ENCODE measurements around the gene SUV39H1.
A peak's percentile ranks its signal among the peaks of the same experiment; 100 is the strongest.
"Not testable (repeated sequence)": the region's sequence is repeated elsewhere in the genome, so short reads cannot be mapped to it uniquely, and the experiment has no call there.

SUV39H1 gene

DNA sequence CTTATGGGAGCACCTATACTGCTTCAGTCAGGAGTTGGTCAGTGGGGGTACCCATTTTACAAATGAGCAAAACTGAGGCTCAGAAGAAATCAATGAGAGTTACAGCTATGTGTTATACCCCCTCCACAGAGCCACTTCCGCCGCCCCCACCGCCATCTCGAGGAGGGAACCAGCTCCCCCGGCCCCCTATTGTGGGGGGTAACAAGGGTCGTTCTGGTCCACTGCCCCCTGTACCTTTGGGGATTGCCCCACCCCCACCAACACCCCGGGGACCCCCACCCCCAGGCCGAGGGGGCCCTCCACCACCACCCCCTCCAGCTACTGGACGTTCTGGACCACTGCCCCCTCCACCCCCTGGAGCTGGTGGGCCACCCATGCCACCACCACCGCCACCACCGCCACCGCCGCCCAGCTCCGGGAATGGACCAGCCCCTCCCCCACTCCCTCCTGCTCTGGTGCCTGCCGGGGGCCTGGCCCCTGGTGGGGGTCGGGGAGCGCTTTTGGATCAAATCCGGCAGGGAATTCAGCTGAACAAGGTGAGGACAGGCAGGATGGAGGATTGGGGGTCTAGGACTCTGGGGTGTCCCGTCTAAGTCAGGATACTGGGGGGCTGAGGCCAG is 7.9 kb upstream of the SUV39H1 start:
- no peak for DNase-seq

DNA sequence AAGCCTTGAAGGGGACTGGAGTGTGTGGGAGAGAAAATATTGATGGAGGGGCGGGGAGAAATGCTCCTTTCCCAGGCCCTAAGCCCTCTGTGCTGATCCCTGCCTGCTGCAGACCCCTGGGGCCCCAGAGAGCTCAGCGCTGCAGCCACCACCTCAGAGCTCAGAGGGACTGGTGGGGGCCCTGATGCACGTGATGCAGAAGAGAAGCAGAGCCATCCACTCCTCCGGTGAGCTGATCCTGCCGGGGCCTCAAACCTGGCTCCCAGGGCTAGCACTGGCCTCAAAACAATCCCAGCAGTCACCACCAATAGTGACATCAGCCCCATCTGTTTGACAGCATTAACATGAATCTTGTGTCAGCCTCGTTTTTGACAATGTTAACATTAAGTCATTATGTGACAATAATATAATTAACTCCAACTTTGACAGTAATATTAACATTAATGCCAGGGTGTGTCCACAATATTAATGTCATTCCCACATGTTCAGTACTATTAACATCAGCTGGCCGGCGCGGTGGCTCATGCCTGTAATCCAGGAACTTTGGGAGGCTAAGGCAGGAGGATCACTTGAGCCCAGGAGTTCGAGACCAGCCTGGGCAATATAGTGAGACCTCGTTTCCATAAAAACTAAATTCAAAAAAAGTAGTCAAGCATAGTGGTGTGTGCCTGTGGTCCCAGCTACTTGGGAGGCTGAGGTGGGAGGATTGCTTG is 7.2 kb upstream of the SUV39H1 start:
- DNase-seq: no peak

DNA sequence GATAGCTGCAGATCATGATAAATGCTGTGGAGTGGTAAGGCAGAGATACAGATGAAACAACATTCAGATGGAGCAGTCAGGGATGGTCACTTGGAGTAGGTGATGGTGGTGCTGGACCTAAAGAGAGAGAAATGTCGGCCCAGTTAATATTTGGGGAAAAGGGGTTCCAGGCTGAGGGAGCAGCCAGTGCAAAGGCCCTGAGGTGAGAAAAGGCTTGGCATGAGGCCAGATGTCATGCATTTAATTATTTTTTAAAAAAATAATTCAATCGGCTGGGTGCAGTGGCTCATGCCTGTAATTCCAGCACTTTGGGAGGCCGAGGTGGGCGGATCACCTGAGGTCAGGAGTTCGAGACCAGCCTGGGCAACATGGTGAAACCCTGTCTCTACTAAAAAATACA is 4.8 kb upstream of the SUV39H1 start:
- not testable (repeated sequence) for DNase-seq

DNA sequence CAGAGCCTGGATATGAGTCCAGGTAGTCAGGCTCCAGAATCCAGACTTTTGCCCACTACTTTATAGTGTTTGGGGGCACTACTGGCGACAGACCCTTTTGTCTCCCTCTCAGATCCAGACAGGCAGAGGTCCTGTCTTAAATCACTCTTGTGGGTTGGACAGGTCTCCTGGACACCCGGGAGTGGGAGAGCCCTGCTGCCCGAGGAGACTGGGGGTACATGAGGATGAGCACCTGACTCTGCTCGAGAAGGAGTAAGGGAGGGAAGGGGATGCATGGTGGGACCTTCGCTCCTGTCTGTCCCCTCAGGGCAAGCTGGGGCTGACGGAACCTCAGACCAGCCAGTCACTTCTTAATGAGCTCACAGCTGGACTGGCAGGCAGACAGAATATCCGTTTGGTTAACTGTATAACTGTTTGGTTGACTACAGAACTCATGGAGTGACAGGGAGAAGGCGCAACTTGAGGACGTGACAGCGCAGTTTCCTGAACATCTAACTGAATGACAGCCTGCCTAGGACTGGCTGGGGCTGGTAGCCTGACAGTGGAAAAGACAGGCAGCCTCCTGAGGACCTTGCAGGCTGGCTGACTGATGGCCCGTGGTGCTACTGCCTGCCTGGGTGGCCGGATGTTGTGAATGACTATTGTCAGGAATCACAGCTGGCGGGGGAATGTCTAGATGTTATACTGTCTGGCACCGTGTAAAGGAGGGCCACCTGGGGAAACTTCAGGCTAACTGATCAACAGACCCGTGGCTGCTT is 1.6 kb upstream of the SUV39H1 start:
- DNase-seq: no peak

DNA sequence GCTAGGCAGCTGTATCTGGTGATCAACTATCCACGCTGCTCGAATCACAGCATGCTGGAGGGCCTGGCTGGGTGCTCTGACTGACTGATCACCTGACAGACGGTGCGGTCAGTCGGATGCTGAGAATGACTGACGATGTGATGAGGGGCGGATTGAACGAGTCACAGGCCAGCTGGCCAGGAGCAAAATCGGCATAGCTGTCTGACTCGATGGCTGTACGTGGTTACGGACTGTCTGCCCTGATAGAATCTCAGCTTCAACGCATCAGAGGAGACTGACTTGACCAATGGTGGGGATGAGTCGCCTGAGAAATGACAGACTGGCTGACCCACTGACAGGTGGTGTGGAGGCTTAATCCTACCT is 1.0 kb upstream of the SUV39H1 start:
- no peak for DNase-seq

DNA sequence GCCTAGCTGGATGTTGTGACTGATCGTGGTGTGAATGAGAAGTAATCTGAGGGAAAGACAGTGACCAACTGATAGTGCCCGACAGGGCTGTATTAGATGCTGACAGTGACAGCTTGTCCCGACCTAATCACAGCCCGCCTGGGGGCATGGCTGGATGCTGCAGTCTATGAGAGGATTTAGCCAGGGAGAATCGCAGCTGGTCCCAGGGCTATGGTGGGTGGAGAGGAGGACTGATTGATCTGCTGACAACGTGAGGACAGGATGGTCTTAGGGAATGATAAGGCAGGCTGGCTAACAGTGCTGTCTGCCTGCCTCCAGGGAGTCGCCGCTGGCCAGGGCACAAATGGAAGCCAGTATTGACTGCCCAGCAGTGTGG is 621 bp upstream of the SUV39H1 start:
- DNase-seq: no peak

DNA sequence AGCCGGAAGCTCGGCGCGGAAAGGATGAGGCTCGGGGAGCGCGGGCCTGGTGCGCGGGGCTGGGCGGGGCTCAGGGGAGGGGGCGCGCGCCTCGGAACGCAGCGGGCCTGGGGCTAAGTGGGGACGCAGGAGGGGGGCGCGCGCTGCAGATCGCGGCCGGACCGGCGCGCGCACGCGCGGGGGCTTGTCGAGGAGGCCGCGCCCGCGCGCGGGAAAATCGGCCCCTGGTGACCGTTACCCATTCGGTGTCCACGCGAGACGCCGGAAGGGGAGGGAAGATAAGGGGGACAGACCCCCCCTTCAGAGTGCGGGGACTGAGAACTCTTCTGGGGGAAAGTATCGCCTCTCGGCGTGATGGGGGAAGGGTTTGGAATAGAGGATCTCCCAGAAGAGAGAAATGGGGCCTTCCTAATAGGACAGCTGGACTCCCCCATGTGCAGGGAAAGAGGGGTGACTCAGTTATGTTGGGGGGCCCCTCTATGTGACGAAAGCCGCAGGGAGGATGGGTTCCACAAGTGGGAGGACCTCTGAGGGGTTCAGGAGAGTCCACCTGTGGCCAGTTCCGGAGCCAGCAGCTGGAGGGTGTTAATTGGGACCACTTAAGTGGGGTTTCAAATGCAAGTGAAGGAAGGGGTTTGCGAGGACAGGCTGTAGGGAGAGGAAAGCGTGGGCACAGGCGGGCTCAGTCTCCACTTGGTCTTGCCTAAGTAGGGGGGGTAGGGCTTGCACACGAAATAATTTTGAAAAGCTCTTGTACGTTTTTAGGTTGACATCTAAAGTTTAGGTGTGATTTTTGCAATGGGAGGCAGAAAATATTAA is 584 bp downstream of the SUV39H1 start:
- DNase-seq: peak; percentile 51

DNA sequence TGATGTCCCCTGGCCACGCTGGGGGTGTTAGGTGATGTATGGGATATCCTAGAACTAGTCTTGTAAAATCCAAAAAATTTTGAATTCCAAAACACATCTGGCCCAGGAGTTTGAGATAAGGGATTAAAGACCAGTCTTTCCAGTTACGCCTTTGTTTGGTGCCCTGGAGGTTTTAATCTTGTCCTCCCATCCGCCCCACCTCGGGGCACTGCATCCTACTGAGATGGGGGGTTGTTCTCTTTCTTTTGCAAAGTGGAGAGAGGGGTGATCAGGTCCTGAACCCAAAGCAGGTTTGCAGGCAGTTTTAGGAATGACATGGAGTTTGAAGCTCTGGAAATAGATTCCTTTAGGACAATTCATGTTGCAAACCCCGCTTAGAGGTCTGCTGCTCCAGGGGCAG is 1.8 kb downstream of the SUV39H1 start:
- no peak for DNase-seq

DNA sequence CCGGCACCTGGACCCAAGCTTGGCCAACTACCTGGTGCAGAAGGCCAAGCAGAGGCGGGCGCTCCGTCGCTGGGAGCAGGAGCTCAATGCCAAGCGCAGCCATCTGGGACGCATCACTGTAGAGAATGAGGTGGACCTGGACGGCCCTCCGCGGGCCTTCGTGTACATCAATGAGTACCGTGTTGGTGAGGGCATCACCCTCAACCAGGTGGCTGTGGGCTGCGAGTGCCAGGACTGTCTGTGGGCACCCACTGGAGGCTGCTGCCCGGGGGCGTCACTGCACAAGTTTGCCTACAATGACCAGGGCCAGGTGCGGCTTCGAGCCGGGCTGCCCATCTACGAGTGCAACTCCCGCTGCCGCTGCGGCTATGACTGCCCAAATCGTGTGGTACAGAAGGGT is 3.7 kb downstream of the SUV39H1 start:
- no peak for DNase-seq

DNA sequence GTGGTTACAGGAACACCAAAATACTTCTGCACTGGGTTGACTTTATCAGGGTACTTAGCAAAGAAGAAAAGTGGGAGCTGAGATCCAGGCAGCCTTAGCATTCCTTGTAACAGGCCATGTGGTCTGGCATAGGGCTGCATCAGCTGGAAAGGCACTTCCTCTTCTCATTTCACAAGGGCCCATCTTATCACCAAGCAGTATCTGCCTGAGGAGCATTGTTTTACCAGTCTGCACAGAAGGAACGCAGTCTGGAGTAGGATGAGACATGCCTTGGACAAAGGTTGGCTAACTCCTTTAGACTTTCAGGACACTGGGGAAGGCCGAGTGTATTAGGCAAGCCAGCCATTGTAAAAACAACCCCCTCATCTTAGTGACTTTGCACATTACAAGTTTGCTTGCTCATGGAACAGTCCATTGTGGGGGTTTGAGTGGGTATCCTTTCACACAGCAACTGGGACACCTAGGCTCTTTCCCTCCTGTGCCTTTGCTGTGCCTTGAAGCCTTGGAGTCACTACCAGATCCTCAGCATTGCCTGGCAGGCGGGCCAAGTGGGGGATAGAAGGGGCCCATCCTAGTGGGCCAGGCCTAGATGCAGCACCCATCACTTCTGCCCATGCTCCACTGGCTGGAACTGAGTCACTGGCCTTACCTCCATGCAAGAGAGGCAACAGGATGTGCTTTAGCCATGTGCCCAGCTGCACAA is 4.6 kb downstream of the SUV39H1 start:
- DNase-seq: no peak

DNA sequence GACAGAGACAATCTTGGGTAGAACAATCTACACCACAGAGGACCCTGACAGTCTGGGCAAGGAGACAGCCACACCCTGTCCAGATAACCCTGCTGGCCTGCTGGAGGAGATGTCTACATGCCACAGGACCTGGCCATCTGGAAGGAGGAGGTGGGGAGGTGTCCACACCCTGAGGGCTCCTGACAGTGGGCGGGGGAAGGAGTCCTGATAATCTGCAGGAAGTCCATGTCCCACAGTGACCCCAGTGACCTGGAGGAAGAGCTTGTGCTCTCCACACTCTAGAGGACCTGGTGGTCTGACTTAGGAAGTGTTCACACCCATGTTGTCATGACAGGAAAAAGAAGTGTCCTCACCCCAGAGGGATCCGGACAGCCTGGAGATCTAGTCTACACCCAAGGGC is 5.5 kb downstream of the SUV39H1 start:
- no peak for DNase-seq

DNA sequence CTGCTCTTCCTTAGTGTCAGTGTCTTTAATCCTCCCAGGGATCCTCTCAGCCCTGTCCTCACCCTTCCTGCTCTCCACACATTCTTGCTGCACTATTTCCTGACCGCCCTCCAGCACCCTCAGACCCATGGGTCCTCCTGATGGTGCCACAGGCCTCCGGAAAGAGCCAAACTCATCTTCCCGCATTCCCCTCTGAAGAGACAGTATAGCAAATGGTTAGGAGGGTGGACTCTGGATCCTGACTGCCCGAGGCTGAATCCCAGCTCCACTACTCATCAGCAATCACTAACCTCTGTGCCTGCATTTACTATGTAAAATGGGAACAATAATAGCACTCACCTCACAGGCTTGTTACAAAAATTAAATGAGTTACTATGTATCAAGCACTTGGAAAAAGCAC is 6.2 kb downstream of the SUV39H1 start:
- no peak for DNase-seq

DNA sequence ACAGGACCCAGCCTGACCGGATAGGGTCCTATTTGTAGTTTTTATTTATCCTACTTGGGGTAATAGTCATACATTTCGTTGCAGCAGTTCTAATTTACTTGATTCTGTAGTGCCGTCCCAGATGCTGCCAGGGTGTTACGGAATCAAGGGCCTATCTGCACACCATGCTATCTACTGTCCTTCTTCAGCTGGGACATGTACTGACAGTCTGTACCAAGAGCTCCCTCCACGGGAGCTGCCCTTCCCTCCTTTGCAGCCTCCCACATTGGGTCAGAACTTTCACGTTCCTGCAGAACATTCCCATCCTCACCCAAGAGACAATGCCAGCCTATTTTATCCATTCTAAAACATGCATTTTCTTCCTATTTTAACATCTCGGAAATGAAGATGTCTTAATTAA is 6.7 kb downstream of the SUV39H1 start:
- no peak for DNase-seq

DNA sequence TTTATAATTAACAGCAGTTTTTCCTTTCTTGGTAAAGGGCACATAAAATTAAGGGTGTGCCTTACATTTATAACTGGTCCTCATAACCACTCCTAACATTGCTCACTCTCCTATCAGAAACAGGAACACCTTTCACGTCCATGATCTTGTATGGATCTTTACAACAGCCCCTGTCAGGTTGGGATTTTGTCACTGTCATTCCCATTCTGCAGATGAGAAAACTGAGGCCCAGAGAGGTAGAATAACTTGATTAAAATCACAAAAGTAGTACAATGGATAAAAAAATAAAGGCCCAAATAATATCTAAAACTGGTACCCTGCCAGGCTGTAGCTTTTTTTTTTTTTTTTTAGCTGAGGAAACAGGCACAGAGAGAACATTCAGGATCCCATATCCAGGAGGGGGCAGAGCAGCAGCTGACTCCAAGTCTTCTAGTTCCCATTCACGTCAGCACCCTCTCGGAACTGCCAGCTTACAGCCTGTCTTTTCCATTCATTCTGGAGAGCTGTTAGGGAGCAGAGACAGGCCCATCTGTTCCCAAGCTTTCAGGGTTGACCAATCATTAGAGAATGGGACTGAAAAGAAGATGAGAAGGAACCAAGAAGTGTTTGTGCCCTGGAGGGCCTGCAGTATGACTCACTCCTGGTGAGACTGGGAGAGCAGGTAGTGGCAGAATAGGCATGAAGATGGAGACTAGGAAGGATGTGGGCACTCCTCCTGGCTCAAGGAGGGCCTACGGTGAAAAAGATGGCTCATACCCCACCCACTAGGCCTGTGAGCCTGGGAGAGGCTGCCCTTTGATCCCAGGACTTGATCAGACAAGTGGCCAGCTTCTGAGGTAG is 7.3 kb downstream of the SUV39H1 start:
- DNase-seq: no peak

DNA sequence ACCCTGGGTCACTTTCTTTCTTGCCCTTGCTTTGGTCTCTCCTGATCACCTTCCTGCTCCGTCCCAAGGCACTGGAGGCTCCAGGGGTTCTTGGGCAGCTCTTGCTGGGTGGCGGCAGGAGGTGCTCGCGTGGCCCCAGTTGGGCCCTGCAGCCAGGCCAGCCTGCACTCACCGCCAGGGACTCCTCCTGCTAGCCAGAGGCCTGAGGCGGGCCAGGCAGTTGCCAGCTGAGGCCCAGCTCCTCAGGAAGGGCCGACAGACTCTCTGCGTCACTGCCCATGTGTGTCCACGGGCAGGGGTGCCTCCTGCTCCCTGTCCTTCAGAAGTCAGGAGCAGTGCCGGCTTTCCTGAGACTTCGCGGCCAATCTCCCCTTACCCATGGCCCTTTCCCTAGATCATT is 9.3 kb downstream of the SUV39H1 start:
- no peak for DNase-seq

DNA sequence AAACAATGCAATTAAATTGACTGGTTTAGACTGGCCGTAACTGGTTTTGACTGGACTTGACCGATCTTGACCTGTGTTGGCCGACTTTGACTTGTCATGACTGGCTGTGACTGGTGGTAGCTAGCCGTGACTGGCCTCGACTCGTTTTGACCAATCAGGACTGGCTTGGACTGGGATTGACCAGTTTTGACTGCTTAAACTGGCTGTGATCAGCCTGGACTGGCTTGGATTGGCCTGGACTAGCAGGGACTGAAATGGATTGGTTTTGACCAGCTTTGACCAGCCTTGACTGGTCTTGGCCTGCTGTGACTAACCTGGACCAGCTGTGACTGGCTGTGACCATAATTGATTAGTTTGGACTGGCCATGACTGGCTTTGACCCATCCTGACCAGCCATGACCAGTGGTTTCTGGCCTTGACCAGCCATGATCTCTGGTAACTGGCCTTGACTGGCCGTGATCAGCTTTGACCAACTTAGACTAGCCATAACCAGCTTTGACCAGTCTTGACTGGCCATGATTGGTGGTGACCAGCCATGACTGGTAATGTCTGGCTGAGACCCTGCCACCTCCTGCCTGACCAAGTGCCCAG is 13.1 kb downstream of the SUV39H1 start:
- no peak for DNase-seq

DNA sequence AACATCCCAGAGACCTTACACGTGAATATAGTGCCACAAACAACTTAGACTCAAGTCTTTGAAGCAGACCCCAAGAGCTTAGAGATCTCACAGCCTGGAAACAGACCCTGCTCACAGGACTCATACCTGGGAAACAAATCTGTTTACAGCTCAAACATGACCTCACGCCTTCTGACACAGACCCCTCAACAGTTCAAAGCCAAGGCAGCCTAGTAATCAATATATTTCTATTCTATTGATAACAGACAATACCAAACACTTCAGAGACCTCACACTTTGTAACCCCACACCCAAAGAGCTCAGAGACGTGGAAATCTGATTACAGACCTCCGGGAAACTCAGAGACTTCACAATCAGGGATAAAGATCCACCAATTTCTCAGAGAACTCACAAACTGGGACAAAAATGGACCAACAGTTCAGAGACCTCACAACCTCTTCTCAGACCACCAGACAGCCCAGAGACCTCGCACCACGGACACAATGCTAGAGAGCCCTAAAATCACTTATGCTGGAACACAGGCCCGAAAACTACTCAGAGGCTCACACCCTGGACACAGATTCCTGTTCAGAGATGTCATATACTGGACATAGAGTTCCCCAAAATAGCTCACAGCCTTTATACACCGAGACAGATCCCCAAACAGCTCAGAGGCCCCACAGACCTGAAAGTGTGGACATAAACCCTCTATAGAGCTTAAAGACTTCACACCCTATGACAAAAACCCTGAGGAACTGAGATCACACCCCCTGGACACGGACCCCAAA is 14.8 kb downstream of the SUV39H1 start:
- DNase-seq: no peak

DNA sequence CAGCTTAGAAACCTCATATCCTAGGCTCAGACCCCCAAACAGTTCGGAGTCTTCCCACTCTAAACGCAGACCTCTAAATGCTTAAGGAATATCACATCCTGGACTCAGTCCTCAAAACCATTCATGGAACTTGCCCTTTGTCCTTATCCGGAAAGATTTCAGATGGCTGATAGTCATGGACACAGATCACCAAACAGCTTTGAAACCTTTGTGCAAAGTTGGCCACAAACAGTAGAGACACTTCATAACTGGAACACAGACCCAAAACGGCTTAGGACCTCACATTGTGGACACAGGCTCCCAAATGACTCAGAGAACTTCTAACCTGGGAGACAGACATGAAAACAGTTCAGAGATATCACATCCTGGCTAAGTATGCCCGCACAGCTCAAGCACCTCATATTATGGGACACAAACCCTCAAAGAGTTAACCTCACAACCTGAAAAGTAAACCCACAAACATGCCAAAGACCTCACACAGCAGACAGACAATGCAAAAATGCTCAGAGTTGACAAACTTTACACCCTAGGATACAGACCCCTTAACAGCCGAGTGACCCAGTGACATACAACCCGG is 15.5 kb downstream of the SUV39H1 start:
- no peak for DNase-seq

DNA sequence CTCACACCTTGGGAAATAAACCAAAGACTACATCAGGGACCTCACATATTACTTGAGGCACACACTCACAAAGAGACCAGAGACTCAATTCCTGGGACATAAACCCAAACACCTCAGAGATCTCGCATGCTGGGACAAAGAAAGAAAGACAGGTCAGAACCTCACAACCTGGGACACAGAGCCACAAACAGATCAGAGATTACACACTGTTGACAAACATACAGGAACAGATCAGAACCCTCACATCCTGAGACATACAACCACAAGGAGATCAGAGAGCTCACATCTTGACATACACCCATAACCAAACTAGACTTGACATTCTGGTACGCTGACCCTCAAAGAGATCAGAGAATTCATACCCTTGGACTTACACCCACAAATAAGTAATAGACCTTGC is 17.3 kb downstream of the SUV39H1 start:
- DNase-seq: no peak

DNA sequence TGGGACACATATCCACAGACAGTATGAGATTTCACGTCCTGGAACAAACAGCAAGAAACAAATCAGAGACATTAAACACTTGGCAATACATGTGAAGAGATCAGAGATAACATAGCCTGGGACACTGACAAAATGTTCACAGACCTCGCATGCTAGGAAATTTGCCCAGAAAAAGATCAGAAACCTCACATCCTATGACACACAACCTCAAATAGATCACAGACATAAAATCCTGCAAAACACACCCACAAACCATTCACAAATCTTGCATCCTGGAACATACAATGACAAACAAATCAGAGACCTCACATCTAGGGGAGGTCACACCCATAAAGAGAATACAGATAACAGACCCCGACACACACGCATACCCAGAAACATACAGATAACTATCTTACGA is 18.0 kb downstream of the SUV39H1 start:
- DNase-seq: no peak

Data from NK-92 treated with Interleukin-12 subunit alpha and Interleukin-12 subunit beta, amount 100 ng/mL, for 24 hours (cell line).